GM12878 (cell line): Measurements from ENCODE around the gene ADAM23. TPM values are rescaled to one million over a fixed set of nuclear protein-coding genes. Genes with fewer than 3 reads are reported as not detected.

Experiments used
- ATAC-seq: fragments of 200-7000 bp; cut with Tn5 transposase; 3 replicates; pipeline ENCODE4 v1.9.1; 2020; ENCODE audit warnings: mild to moderate bottlenecking, moderate library complexity
- BruUV-seq: library from RNA; stranded (reverse); fragments of 400-500 nt; replicated peaks from 2 replicates; lab custom pipeline; 2021; lab: Mats Ljungman, UMichigan
- CTCF ChIA-PET: fragments of 300-600 bp; sonication (Branson Sonifier 250); formaldehyde crosslinking; extraction: SDS; loops from one replicate; lab custom pipeline; 2021; ENCODE audit warnings: inconsistent platforms; lab: Yijun Ruan, JAX
- POLR2A ChIA-PET: fragments of 350-600 bp; formaldehyde crosslinking; extraction: SDS; loops from one replicate; lab custom pipeline; 2021; ENCODE audit warnings: inconsistent platforms; lab: Charles Lee
- RAD21 ChIA-PET: fragments of 300-600 bp; sonication (Branson Sonifier 250); formaldehyde crosslinking; loops from one replicate; lab custom pipeline; 2023; ENCODE audit warnings: antibody characterized with exemption; ENCODE audit not compliant: unreplicated experiment; lab: Charles Lee
- SMC1A ChIA-PET: fragments of 300-600 bp; sonication (Branson Sonifier 250); formaldehyde crosslinking; loops from one replicate; lab custom pipeline; 2023; ENCODE audit not compliant: unreplicated experiment, uncharacterized antibody; lab: Charles Lee
- DNase-seq: peaks from one replicate; pipeline ENCODE4 v3.0.0-alpha.2; 2011; ENCODE audit warnings: low read depth, low spot score
- FAIRE-seq: peaks from 3 replicates; lab custom pipeline; 2011; peaks lifted over from hg19 to GRCh38; lab: Jason Lieb, UNC
- H2AFZ ChIP-seq: 2 replicates; pipeline ENCODE4 v1.6.0; 2011; ENCODE audit warnings: low read depth, low read length, control low read depth; ENCODE audit not compliant: control insufficient read depth
- H3K27ac ChIP-seq: 2 replicates; pipeline ENCODE4 v1.5.1; 2011; ENCODE audit warnings: control low read depth; ENCODE audit not compliant: control insufficient read depth, insufficient read depth
- H3K27me3 ChIP-seq, 2 experiments: replicated peaks in 1 of 2; 2 replicates each; pipeline versions ENCODE4 v1.6.0 to v1.6.1; 2011; ENCODE audit warnings: low read length in 1 of 2; ENCODE audit not compliant: control insufficient read depth in 2 of 2, insufficient read depth in 2 of 2
- H3K36me3 ChIP-seq, 2 experiments: 2 replicates each; pipeline ENCODE4 v1.5.1; 2011; ENCODE audit warnings: low read length in 1 of 2; ENCODE audit not compliant: control insufficient read depth in 2 of 2, insufficient read depth in 2 of 2
- H3K4me1 ChIP-seq: 2 replicates; pipeline ENCODE4 v1.6.1; 2011; ENCODE audit warnings: mild to moderate bottlenecking, low read length, moderate library complexity, mixed read lengths; ENCODE audit not compliant: control insufficient read depth, insufficient read depth
- H3K4me2 ChIP-seq: 2 replicates; pipeline ENCODE4 v1.6.0; 2011; ENCODE audit warnings: control low read depth; ENCODE audit not compliant: control insufficient read depth, insufficient read depth
- H3K4me3 ChIP-seq: fragments of 200-600 bp; sonication (generic); 2 replicates; pipeline ENCODE4 v1.5.1; 2016
- H3K79me2 ChIP-seq: 2 replicates; pipeline ENCODE4 v1.6.0; 2011; ENCODE audit warnings: low read length; ENCODE audit not compliant: control insufficient read depth, insufficient read depth
- H3K9ac ChIP-seq: 2 replicates; pipeline ENCODE4 v1.8.0; 2011; ENCODE audit warnings: low read length, control low read depth, mixed read lengths; ENCODE audit not compliant: control insufficient read depth, insufficient read depth
- H3K9me3 ChIP-seq: replicated peaks from 3 replicates; pipeline ENCODE4 v1.5.1; 2011; ENCODE audit warnings: mild to moderate bottlenecking, low read length; ENCODE audit not compliant: control insufficient read depth, insufficient read depth
- H4K20me1 ChIP-seq: 2 replicates; pipeline ENCODE4 v1.6.0; 2011; ENCODE audit not compliant: control insufficient read depth, insufficient read depth
- CEBPB ChIP-seq, 2 experiments: fragments of 150-350 bp in 1 of 2; IDR thresholded peaks; 2 replicates each; pipeline ENCODE4 v1.6.1; 2012 to 2014; ENCODE audit warnings: low read depth in 2 of 2, low read length in 2 of 2, borderline replicate concordance in 1 of 2, inconsistent platforms in 1 of 2
- HDAC2 ChIP-seq: fragments of 200-600 bp; sonication (generic); IDR thresholded peaks from 2 replicates; pipeline ENCODE4 v1.6.1; 2017
- IRF5 ChIP-seq: fragments of 450-650 bp; IDR thresholded peaks from 2 replicates; pipeline ENCODE4 v1.6.1; 2017; ENCODE audit warnings: borderline replicate concordance
- MTA2 ChIP-seq: fragments of 450-650 bp; IDR thresholded peaks from 2 replicates; pipeline ENCODE4 v1.6.1; 2016; ENCODE audit warnings: low read depth, mild to moderate bottlenecking, moderate library complexity
- NFXL1 ChIP-seq: fragments of 450-650 bp; IDR thresholded peaks from 2 replicates; pipeline ENCODE4 v1.6.1; 2017; ENCODE audit warnings: antibody characterized with exemption, mild to moderate bottlenecking, borderline replicate concordance
- NR2C1 ChIP-seq: fragments of 450-650 bp; IDR thresholded peaks from 2 replicates; pipeline ENCODE4 v1.6.1; 2017; ENCODE audit warnings: antibody characterized with exemption, mild to moderate bottlenecking, moderate library complexity
- SREBF1 ChIP-seq: IDR thresholded peaks from 2 replicates; pipeline ENCODE4 v1.6.1; 2012; ENCODE audit warnings: mild to moderate bottlenecking, low read length
- STAT3 ChIP-seq: IDR thresholded peaks from 2 replicates; pipeline ENCODE4 v1.6.1; 2011; ENCODE audit warnings: low read depth, low read length, improper control_type of control experiment
- ZBED1 ChIP-seq: IDR thresholded peaks from 2 replicates; pipeline ENCODE4 v1.6.1; 2016; ENCODE audit warnings: borderline replicate concordance
- ZNF24 ChIP-seq: fragments of 450-650 bp; IDR thresholded peaks from 2 replicates; pipeline ENCODE4 v1.6.1; 2017; ENCODE audit warnings: antibody characterized with exemption, mild to moderate bottlenecking
- WGBS: methylation state at CpG from one replicate; pipeline ENCODE4 v1.1.6; 2016; ENCODE audit warnings: low lambda C conversion rate; ENCODE audit not compliant: insufficient replicate concordance, insufficient coverage; ENCODE audit errors: missing lambda C conversion rate; 5-methylcytosine and 5-hydroxymethylcytosine counted together
- in situ Hi-C: fragments of 300-500 bp; cut with MboI; formaldehyde crosslinking; loops from 9 replicates; pipeline ENCODE4 v1.14.3; 2018; ENCODE audit warnings: mixed read lengths
- intact Hi-C: fragments of 100-400 bp; cut with micrococcal nuclease; formaldehyde crosslinking; loops from one replicate; pipeline ENCODE4 v1.14.2; 2022; ENCODE audit not compliant: unreplicated experiment
- polyA plus RNA-seq, 11 experiments: library from polyadenylated mRNA; depleted of rRNA in 4 of 11; unstranded in 6 of 11; stranded (reverse) in 5 of 11; fragments of >200 nt; fragmentation: Nextera tagmentation in 4 of 11; fragmentation: Illumina TruSeq in 1 of 11; extraction: Ambion mirVana in 4 of 11; extraction: Trizol in 1 of 11; gene quantifications; 1 replicate in 1 of 11; 2 replicates in 10 of 11; pipeline versions ENCODE4 v1.2.1 to v1.2.3, GENCODE V29; 2011 to 2016; ENCODE audit warnings: inconsistent platforms in 2 of 11, missing spikeins in 2 of 11, low read depth in 1 of 11
- total RNA-seq, 4 experiments: library from RNA; depleted of rRNA in 3 of 4; stranded (reverse); fragments of >200 nt in 3 of 4; fragmentation: Illumina TruSeq in 1 of 4; extraction: Trizol in 1 of 4; gene quantifications; 2 replicates each; pipeline versions ENCODE4 v1.2.1 to v1.2.3, GENCODE V29; 2013 to 2021

Gene ADAM23
- total and polyA plus RNA-seq, 10 of the 15 experiments (the other 5 are each of a cell fraction or from before 2014, with no cell fraction given), result 5.7 to 41.8 (median 15.6) TPM

- ChIA-PET SMC1A (interaction anchor here (0.9 kb wide), 1 partner anchor 23 kb away, joined by 3 read pairs; no protein-coding TSS in a partner anchor), POLR2A (no interaction called here)
- no peak for ATAC-seq
- in situ Hi-C loops, result no loop called here
- Histone ChIP-seq H3K4me2 (no peak overlapping the region), H3K4me3 (no peak overlapping the region), H2AFZ (no peak overlapping the region)
- no peak for DNase-seq
- TF ChIP-seq NR2C1, result no peak
- no peak for TF ChIP-seq STAT3
- TF ChIP-seq IRF5, result no peak
- no peak for TF ChIP-seq CEBPB (IDR thresholded peaks at IDR 0.05; ENCODE audit: borderline replicate concordance in 1 of 2, low read depth in 2 of 2, low read length in 2 of 2)
- no peak for TF ChIP-seq SREBF1
- TF ChIP-seq MTA2, result no peak
- TF ChIP-seq HDAC2, result no peak
- TF ChIP-seq ZBED1, result no peak
- no peak for TF ChIP-seq NFXL1
- no peak for TF ChIP-seq ZNF24
- TF ChIP-seq, all 136 proteins: peak for 0
- 40% methylated on average over 2 of the region's 2 CpGs for WGBS
- BruUV-seq, result no TSS peak
- Histone ChIP-seq H3K36me3 (no peaks in the 10 kb centered on the region), H4K20me1 (no peaks in the 10 kb centered on the region), H3K27ac (no peak overlapping the region), H3K27me3 (no peaks in the 10 kb centered on the region; a peak in 1 of 4 replicates), H3K9me3 (no peaks in the 10 kb centered on the region), H3K79me2 (no peaks in the 10 kb centered on the region), H3K4me1 (no peaks in the 10 kb centered on the region), H3K9ac (no peak overlapping the region)
- no peak for FAIRE-seq
- intact Hi-C loops, result no loop called here
- CTCF ChIA-PET, result interaction anchor here (1.4 to 1.5 kb wide), 2 partner anchors 9 kb away, joined by 3 read pairs; no protein-coding TSS in a partner anchor
- RAD21 ChIA-PET, result no interaction called here
These were observed 142.0 kb downstream of the ADAM23 start for GRCh38 chr2:206585335-206585734.
